Lower lobe of right lung (tissue), 2 donors: Measurements from ENCODE around the gene PTPRN2. TPM values are rescaled to one million over a fixed set of nuclear protein-coding genes. Genes with fewer than 3 reads are reported as not detected.

Experiments used
- ATAC-seq, 2 donors: fragments of 200-7000 bp; cut with Tn5 transposase; one replicate each; pipeline ENCODE4 v1.9.1; 2020 to 2022; ENCODE audit warnings: mild to moderate bottlenecking in 2 of 2, moderate library complexity in 2 of 2
- DNase-seq: peaks from one replicate; pipeline ENCODE4 v3.0.0-alpha.2; 2020
- H3K27ac ChIP-seq: fragments of 200-600 bp; one replicate; pipeline ENCODE4 v1.8.0; 2022
- H3K27me3 ChIP-seq: fragments of 200-600 bp; one replicate; pipeline ENCODE4 v1.8.0; 2022; ENCODE audit warnings: low read depth
- H3K36me3 ChIP-seq: fragments of 200-600 bp; one replicate; pipeline ENCODE4 v1.8.0; 2022; ENCODE audit warnings: mild to moderate bottlenecking
- H3K4me1 ChIP-seq: fragments of 200-600 bp; one replicate; pipeline ENCODE4 v1.8.0; 2022
- H3K4me3 ChIP-seq: fragments of 200-600 bp; one replicate; pipeline ENCODE4 v1.8.0; 2022; ENCODE audit warnings: mild to moderate bottlenecking
- H3K9me3 ChIP-seq: fragments of 200-600 bp; one replicate; pipeline ENCODE4 v1.8.0; 2022
- intact Hi-C: fragments of 100-400 bp; cut with DNase I; formaldehyde crosslinking; loops from one replicate; pipeline ENCODE4 v1.11.0; 2022
- total RNA-seq: library from RNA; stranded (reverse); fragmentation: NEBNext Ultra II Directional; extraction: Animal tissue kit (Norgen Biotek cat#: 25700); gene quantifications from one replicate; pipeline ENCODE4 v1.2.1, GENCODE V29; 2021
- TF ChIP-seq, protein P1 (sequence below): fragments of 200-600 bp; IDR thresholded peaks from one replicate; pipeline ENCODE4 v1.8.0; 2022; ENCODE audit warnings: antibody characterized with exemption, mild to moderate bottlenecking
- donor health status: DM: no; HTN: yes; CAD: no; lungs with severe emphysema.

Gene PTPRN2
- total RNA-seq, 1 donor from 2014 or later = 6.8 TPM

- DNase-seq = peak; percentile 32
- TF ChIP-seq, protein P1, sequence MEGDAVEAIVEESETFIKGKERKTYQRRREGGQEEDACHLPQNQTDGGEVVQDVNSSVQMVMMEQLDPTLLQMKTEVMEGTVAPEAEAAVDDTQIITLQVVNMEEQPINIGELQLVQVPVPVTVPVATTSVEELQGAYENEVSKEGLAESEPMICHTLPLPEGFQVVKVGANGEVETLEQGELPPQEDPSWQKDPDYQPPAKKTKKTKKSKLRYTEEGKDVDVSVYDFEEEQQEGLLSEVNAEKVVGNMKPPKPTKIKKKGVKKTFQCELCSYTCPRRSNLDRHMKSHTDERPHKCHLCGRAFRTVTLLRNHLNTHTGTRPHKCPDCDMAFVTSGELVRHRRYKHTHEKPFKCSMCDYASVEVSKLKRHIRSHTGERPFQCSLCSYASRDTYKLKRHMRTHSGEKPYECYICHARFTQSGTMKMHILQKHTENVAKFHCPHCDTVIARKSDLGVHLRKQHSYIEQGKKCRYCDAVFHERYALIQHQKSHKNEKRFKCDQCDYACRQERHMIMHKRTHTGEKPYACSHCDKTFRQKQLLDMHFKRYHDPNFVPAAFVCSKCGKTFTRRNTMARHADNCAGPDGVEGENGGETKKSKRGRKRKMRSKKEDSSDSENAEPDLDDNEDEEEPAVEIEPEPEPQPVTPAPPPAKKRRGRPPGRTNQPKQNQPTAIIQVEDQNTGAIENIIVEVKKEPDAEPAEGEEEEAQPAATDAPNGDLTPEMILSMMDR = no peak
- no peak overlapping the region for H3K27ac ChIP-seq
- no peak overlapping the region for H3K4me3 ChIP-seq
- H3K9me3 ChIP-seq = no peaks in the 10 kb centered on the region
- H3K36me3 ChIP-seq = no peaks in the 10 kb centered on the region
- ATAC-seq = no peak
- no peaks in the 10 kb centered on the region for H3K27me3 ChIP-seq
- intact Hi-C loops = no loop called here
- no peaks in the 10 kb centered on the region for H3K4me1 ChIP-seq
These were observed 874.9 kb downstream of the PTPRN2 start for GRCh38 chr7:157712666-157713235.

- Histone ChIP-seq H3K27ac (no peak overlapping the region), H3K4me3 (no peak overlapping the region), H3K9me3 (no peaks in the 10 kb centered on the region), H3K36me3 (no peaks in the 10 kb centered on the region), H3K4me1 (no peaks in the 10 kb centered on the region), H3K27me3 (no peaks in the 10 kb centered on the region)
- intact Hi-C loops = no loop called here
- ATAC-seq = no peak
- peak; percentile 28 for DNase-seq
- TF ChIP-seq, protein P1 = no peak
These were observed 876.2 kb downstream of the PTPRN2 start for GRCh38 chr7:157711353-157711888.

GRCh38 chr7:157710396-157710795 is 877.2 kb downstream of the PTPRN2 start:
- intact Hi-C loops = no loop called here
- DNase-seq = peak; percentile 17

GRCh38 chr7:157709531-157710251 is 877.9 kb downstream of the PTPRN2 start:
- no peak for ATAC-seq

More at GRCh38 chr7:157710396-157710795, 877.2 kb downstream of the PTPRN2 start:
- Histone ChIP-seq H3K9me3 (no peaks in the 10 kb centered on the region), H3K4me1 (no peaks in the 10 kb centered on the region), H3K36me3 (no peaks in the 10 kb centered on the region), H3K27me3 (no peaks in the 10 kb centered on the region), H3K4me3 (no peak overlapping the region), H3K27ac (no peak overlapping the region)
- TF ChIP-seq, protein P1 = no peak
- ATAC-seq = no peak

GRCh38 chr7:157708919-157709295 is 878.7 kb downstream of the PTPRN2 start:
- no peaks in the 10 kb centered on the region for H3K4me1 ChIP-seq
- no peak overlapping the region for H3K4me3 ChIP-seq
- intact Hi-C loops = no loop called here
- peak; percentile 37 for DNase-seq
- TF ChIP-seq, protein P1 = no peak
- no peaks in the 10 kb centered on the region for H3K9me3 ChIP-seq
- H3K27ac ChIP-seq = no peak overlapping the region
- H3K27me3 ChIP-seq = peaks cover under 1% of the 10 kb centered on the region
- no peaks in the 10 kb centered on the region for H3K36me3 ChIP-seq
- ATAC-seq = peak in 1 of 2 donors; percentile 18

More at GRCh38 chr7:157709531-157710251, 877.9 kb downstream of the PTPRN2 start:
- Histone ChIP-seq H3K27me3 (no peaks in the 10 kb centered on the region), H3K4me1 (no peaks in the 10 kb centered on the region), H3K9me3 (no peaks in the 10 kb centered on the region), H3K4me3 (no peak overlapping the region), H3K27ac (no peak overlapping the region), H3K36me3 (no peaks in the 10 kb centered on the region)
- DNase-seq = peak; percentile 28
- intact Hi-C loops = no loop called here
- TF ChIP-seq, protein P1 = no peak
